OCI-LY1 (cell line): ENCODE data around the gene SH3YL1.

ENCODE experiments used
- H2AFZ ChIP-seq: fragments of 200-600 bp; sonication (generic), shearing (Covaris generic); 2 replicates; pipeline ENCODE4 v1.6.0; 2014; ENCODE audit warnings: antibody characterized with exemption, mild to moderate bottlenecking, low read length
- H3F3A ChIP-seq: fragments of 200-600 bp; sonication (generic), shearing (Covaris generic); 2 replicates; pipeline ENCODE4 v1.6.0; 2014; ENCODE audit warnings: mild to moderate bottlenecking, antibody characterized with exemption, low read length, moderate library complexity; ENCODE audit not compliant: insufficient read depth
- H3K27ac ChIP-seq: fragments of 200-600 bp; sonication (generic); 2 replicates; pipeline ENCODE4 v1.5.1; 2014; ENCODE audit warnings: low read length, mixed run types, mild to moderate bottlenecking, low read depth; ENCODE audit not compliant: poor library complexity, severe bottlenecking
- H3K27me3 ChIP-seq: fragments of 200-600 bp; sonication (generic); 2 replicates; pipeline ENCODE4 v1.6.0; 2014; ENCODE audit warnings: antibody characterized with exemption, mild to moderate bottlenecking, low read length, moderate library complexity; ENCODE audit not compliant: insufficient read depth
- H3K36me3 ChIP-seq: fragments of 200-600 bp; sonication (generic); 2 replicates; pipeline ENCODE4 v1.6.1; 2014; ENCODE audit warnings: mild to moderate bottlenecking, antibody characterized with exemption, low read length, moderate library complexity, mixed read lengths; ENCODE audit not compliant: insufficient read depth
- H3K4me1 ChIP-seq: fragments of 200-600 bp; sonication (generic); 2 replicates; pipeline ENCODE4 v1.5.1; 2014; ENCODE audit warnings: mild to moderate bottlenecking, low read length, moderate library complexity; ENCODE audit not compliant: insufficient read depth, severe bottlenecking
- H3K4me2 ChIP-seq: fragments of 200-600 bp; sonication (generic), shearing (Covaris generic); 2 replicates; pipeline ENCODE4 v1.6.1; 2014; ENCODE audit warnings: low read length
- H3K4me3 ChIP-seq: fragments of 200-600 bp; sonication (generic); 2 replicates; pipeline ENCODE4 v1.5.1; 2014; ENCODE audit warnings: low read length, low read depth, mild to moderate bottlenecking, mixed read lengths; ENCODE audit not compliant: poor library complexity, severe bottlenecking
- H3K79me2 ChIP-seq: fragments of 200-600 bp; shearing (Covaris generic); 2 replicates; pipeline ENCODE4 v1.6.1; 2016; ENCODE audit warnings: mixed run types, low read length, mixed read lengths; ENCODE audit not compliant: insufficient read depth
- H3K9ac ChIP-seq: fragments of 200-600 bp; sonication (generic), shearing (Covaris generic); 2 replicates; pipeline ENCODE4 v1.6.1; 2014; ENCODE audit warnings: mild to moderate bottlenecking, low read length, mixed read lengths
- H3K9me2 ChIP-seq: fragments of 200-600 bp; sonication (generic), shearing (Covaris generic); 2 replicates; pipeline ENCODE4 v1.6.1; 2014; ENCODE audit warnings: low read depth, mild to moderate bottlenecking, low read length, mixed read lengths
- H3K9me3 ChIP-seq: fragments of 200-600 bp; shearing (Covaris generic); 2 replicates; pipeline ENCODE4 v1.6.1; 2014; ENCODE audit warnings: low read length, mixed read lengths
- H4K20me1 ChIP-seq: fragments of 200-600 bp; sonication (generic), shearing (Covaris generic); 2 replicates; pipeline ENCODE4 v1.6.0; 2016; ENCODE audit warnings: mild to moderate bottlenecking, low read length; ENCODE audit not compliant: insufficient read depth
- EZH2 ChIP-seq: fragments of 200-600 bp; sonication (generic), shearing (Covaris generic); IDR thresholded peaks from 2 replicates; pipeline ENCODE4 v1.8.0; 2017; ENCODE audit warnings: borderline replicate concordance, mixed run types, mild to moderate bottlenecking, antibody characterized with exemption, low read length, moderate library complexity, mixed read lengths
- TF ChIP-seq, protein P1 (sequence below): fragments of 200-600 bp; sonication (generic), shearing (Covaris generic); IDR thresholded peaks from 2 replicates; pipeline ENCODE4 v1.5.1; 2017; ENCODE audit warnings: mild to moderate bottlenecking, antibody characterized with exemption, low read length, moderate library complexity, mixed read lengths

SH3YL1 gene

DNA sequence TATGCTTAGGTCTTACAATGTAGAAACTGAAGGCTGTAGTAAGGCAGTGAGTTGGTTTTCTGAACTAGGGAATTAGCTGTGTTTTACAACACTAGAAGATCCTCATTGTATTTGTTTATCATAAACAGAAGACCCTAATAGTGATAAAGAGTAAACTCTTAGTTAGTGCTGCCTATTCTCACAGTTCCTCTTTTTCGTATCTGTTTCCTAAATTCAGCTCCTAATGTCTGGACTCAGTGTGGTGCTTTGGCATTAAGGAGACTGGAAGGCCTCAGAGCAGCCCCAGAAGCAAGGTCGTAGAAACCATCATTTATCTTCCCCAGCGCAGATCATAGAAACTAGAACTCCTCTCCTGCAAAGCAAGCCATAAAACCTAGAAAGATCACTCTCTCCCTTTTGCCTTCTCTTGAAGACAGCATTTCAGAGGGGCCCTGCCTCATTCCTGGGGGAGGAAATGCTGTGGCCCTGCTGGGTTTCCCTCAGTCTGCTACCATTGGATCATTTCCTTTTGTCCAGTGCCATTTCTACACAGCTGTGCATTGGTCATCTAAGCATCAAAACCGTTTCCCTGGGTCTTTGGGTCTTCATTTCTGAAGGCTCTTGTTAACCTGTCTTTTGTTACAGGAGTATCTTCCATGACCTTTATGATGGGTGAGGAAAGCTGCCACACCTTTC, 5.7 kb upstream of the SH3YL1 start:
- no peaks in the 10 kb centered on the region for H3F3A ChIP-seq
- no peaks in the 10 kb centered on the region for H3K9me2 ChIP-seq
- H3K9ac ChIP-seq: no peak overlapping the region
- no peak overlapping the region for H2AFZ ChIP-seq
- TF ChIP-seq EZH2: no peak
- TF ChIP-seq, protein P1, sequence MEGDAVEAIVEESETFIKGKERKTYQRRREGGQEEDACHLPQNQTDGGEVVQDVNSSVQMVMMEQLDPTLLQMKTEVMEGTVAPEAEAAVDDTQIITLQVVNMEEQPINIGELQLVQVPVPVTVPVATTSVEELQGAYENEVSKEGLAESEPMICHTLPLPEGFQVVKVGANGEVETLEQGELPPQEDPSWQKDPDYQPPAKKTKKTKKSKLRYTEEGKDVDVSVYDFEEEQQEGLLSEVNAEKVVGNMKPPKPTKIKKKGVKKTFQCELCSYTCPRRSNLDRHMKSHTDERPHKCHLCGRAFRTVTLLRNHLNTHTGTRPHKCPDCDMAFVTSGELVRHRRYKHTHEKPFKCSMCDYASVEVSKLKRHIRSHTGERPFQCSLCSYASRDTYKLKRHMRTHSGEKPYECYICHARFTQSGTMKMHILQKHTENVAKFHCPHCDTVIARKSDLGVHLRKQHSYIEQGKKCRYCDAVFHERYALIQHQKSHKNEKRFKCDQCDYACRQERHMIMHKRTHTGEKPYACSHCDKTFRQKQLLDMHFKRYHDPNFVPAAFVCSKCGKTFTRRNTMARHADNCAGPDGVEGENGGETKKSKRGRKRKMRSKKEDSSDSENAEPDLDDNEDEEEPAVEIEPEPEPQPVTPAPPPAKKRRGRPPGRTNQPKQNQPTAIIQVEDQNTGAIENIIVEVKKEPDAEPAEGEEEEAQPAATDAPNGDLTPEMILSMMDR: no peak
- peaks cover 53% of the 10 kb centered on the region for H3K4me1 ChIP-seq
- no peaks in the 10 kb centered on the region for H3K27me3 ChIP-seq
- no peak overlapping the region for H3K4me3 ChIP-seq
- H3K27ac ChIP-seq: no peak overlapping the region
- peaks cover 63% of the 10 kb centered on the region for H3K36me3 ChIP-seq
- H3K9me3 ChIP-seq: no peaks in the 10 kb centered on the region
- no peaks in the 10 kb centered on the region for H4K20me1 ChIP-seq
- H3K4me2 ChIP-seq: no peak overlapping the region; the same call in 1 of the 2 replicates
- H3K79me2 ChIP-seq: peaks cover 96% of the 10 kb centered on the region

DNA sequence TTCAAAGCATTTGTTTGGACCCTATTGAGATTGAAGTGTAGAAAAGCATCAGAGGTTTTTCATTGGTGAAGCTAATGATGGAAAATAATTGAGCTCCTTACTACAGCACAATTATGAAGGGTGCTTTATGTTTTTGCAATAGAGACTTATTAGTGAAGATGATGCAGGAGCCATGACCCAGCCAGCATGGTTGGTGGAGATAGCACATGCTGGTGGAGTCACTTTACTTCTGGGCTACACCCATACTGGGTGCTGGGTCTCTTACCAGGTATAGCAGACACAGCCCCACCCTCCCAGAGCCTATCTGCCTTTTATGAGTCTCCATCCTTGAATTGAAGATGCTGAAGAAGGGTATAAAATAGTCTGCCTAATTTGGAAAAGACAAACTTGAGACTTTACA, 4.5 kb upstream of the SH3YL1 start:
- Histone ChIP-seq H4K20me1 (no peaks in the 10 kb centered on the region), H2AFZ (no peak overlapping the region), H3K9ac (no peak overlapping the region), H3K27ac (no peak overlapping the region), H3F3A (no peaks in the 10 kb centered on the region), H3K79me2 (peaks cover 85% of the 10 kb centered on the region), H3K9me3 (no peaks in the 10 kb centered on the region), H3K36me3 (peaks cover 52% of the 10 kb centered on the region; the same call in 1 of the 2 replicates), H3K9me2 (no peaks in the 10 kb centered on the region), H3K4me3 (no peak overlapping the region), H3K27me3 (no peaks in the 10 kb centered on the region), H3K4me2 (peak overlapping the region; percentile 85; the same call in 1 of the 2 replicates), H3K4me1 (peaks cover 58% of the 10 kb centered on the region)
- TF ChIP-seq EZH2: no peak
- TF ChIP-seq, protein P1: no peak

DNA sequence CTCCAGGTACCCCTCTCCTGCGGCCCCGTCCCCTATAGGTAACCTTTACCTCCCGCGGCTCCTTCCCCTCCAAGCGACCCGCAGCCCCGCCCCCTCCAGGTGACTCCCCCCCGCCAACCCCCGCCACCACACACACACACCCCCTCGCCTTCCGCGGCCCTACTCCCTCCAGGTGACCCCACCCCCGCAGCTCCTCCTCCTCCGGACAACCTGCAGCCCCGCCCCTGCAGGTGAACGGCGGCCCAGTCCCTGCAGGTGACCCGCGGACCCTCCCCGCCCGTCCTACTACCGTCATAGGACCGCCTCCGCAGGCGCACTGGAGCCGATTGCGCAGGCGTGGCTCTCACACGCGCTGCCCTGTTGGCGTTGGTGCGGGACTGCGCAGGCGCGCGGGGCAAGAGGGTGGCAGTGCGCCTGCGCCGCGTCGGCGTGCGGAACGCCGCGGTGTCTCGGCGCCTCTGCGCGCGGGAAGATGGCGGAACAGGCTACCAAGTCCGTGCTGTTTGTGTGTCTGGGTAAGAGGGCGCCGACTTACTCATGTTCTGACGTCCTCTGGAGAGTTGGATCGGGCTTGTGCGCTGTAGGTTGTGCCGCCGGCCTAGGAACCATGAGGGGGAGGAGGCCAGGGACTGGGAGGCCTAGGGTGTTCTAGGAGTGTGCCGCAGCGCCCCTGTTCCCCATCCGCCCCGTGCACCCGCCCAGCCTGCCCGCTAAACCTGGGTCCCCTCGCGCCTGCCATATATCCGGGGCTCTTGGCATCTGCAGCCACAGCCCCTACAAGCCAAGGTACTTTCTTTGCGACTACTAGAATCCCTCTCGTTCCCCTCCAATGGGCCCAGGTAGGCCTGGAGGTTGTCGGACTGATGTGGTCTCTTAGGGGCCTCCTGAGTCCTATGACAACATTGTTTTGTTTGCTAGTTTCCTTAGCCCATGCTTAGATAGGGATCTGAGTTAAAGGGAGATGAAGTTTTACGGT, 949 bp upstream of the SH3YL1 start, which contains the start of gene ACP1:
Gene ACP1, plus strand, starts transcription at position 455 of the 976 bp plus-strand sequence. Its CDS starts 18 bp downstream, at position 473.
- Histone ChIP-seq H3K27me3 (no peaks in the 10 kb centered on the region), H3K36me3 (peaks cover 34% of the 10 kb centered on the region; the same call in 1 of the 2 replicates), H3K4me3 (peak within 1 kb of the TSS; percentile 99), H3K4me2 (peak within 1 kb of the TSS; percentile 85), H3K9ac (peak within 1 kb of the TSS; percentile 95), H3K9me2 (no peaks in the 10 kb centered on the region), H3F3A (no peaks in the 10 kb centered on the region), H3K9me3 (no peaks in the 10 kb centered on the region), H3K79me2 (peaks cover 49% of the 10 kb centered on the region), H2AFZ (0 out of 2 replicates have a peak within 1 kb of the TSS, but pooled peaks have one; percentile 22), H3K27ac (peak within 1 kb of the TSS; percentile 54), H3K4me1 (peaks cover 68% of the 10 kb centered on the region), H4K20me1 (no peaks in the 10 kb centered on the region)
- TF ChIP-seq, protein P1: no peak
- no peak for TF ChIP-seq EZH2
